ENCODE data around the gene KRT35.

Gene KRT35

DNA sequence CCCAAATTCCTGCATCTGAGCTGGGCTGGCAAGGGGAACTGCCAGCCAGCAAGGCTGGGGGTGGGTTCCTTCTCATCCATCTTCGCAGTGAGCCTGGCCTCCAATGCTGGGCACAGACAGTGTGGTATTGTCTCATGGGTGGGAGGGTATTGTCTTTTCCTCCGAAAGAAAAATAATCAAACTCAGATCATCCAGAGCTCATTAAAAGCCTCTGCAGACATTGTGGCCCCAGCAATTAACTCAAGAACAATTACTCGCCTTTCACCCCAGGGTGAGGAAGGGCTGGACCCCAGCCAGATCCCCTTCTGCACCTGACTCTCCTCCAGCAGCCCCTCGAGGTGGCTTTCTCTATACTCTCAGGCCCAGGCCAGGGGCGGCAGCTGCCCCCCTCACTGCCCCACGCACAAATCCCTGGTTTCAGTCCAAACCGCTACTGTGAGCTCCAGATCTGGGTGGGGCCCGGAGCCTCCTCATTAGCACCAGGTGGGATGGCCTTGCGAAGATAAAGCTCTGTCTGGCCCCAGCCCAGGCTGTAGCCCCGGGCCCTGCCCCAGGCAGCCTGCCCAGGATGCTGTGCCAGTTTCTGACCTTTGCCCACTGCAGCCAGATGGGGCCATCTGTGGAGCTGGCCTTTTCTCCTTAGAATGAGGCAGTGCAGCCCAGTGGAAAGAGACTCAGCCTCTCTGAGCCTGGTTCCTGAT is 40.0 kb upstream of the KRT35 start:
- ChIA-PET CTCF (interaction anchor here (0.8 to 3.3 kb wide), 8 partner anchors 8 to 664 kb away, joined by 3 to 29 read pairs (median 6); no protein-coding TSS in a partner anchor), POLR2A (interaction anchor here (1.3 to 1.9 kb wide), 2 partner anchors 10 to 27 kb away, joined by 3 to 5 read pairs; no protein-coding TSS in a partner anchor)
- H3K4me3 ChIP-seq (ENCODE audit: low read depth, low read length), result no peak overlapping the region
- no peak for DNase-seq (ENCODE audit: low read depth, low spot score)
- TF ChIP-seq, protein P1, sequence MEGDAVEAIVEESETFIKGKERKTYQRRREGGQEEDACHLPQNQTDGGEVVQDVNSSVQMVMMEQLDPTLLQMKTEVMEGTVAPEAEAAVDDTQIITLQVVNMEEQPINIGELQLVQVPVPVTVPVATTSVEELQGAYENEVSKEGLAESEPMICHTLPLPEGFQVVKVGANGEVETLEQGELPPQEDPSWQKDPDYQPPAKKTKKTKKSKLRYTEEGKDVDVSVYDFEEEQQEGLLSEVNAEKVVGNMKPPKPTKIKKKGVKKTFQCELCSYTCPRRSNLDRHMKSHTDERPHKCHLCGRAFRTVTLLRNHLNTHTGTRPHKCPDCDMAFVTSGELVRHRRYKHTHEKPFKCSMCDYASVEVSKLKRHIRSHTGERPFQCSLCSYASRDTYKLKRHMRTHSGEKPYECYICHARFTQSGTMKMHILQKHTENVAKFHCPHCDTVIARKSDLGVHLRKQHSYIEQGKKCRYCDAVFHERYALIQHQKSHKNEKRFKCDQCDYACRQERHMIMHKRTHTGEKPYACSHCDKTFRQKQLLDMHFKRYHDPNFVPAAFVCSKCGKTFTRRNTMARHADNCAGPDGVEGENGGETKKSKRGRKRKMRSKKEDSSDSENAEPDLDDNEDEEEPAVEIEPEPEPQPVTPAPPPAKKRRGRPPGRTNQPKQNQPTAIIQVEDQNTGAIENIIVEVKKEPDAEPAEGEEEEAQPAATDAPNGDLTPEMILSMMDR (IDR thresholded peaks at IDR 0.05; ENCODE audit: insufficient read depth, low read length, missing control alignments), result no peak

DNA sequence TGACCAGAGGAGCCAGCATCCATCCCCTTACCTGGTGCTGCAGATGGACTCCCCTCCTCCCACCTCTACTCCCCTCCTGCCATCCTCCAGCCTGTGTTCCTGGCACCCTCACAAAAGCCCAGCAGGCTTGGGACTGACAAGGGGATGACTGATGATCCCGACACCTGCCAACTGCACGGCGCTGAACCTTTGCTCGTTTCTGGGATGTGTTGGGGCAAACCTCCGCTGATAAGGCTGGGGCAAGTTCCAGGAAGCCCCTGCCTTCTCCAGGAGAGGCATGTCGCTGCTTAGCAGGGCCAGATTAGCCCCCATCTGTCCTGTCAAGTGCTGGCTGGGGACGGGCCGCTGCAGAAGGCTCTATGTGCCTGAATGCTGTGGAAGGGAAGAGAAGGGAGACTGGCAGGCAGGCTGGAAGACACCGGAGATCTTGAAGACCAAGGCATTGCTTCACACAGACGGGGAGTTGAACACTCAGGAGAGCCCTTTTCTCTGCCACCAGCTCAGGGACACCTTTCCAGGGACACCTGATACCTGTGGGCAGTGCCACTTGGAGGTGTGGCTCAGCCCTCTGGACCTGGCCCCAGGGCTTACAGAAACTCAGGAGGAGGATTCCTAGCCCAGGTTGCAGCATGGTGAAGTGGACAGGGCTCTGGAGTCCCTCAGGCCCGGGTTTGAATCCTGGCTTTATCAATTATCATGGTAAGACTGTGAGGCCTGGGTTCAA is 38.7 kb upstream of the KRT35 start:
- TF ChIP-seq, protein P1 (IDR thresholded peaks at IDR 0.05; ENCODE audit: insufficient read depth, low read length, missing control alignments), result no peak
- no peak for DNase-seq (ENCODE audit: low read depth, low spot score)
- ChIA-PET CTCF (interaction anchor here (1.4 to 1.8 kb wide), 3 partner anchors 10 to 143 kb away, joined by 4 to 6 read pairs (median 4); no protein-coding TSS in a partner anchor), POLR2A (no interaction called here)
- no peak overlapping the region for H3K4me3 ChIP-seq (ENCODE audit: low read depth, low read length)

DNA sequence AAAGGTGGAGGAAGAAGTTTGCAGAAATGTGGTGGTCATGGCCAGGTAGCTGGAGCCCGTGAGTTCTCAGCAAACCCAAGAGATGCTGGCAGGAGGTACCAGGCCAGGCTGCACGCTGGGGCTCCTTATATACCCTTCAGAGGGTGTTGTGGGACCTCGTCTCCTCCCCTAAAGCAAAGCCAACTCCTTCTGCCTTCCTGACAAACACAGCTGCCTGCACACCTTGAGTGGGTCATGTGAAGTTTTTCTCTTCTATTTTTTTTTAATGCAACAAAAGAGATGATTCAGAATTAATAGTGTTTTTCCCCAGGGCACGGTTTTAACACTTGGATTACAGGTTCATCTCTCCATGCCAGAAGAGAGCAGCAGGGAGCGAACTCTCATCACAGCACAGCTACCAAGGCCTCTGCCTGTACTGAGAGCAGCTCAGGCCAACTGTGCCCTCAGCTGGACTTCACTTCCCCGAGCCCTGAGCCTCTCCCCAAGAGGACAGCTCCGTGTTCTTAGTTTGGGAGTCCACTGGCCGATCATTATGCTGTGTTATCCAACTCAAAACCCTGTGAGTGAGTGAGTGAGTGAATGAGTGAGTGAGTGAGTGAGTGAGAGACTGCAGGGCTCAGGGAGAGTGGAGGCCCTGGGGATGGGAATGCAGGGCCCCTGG is 38.0 kb upstream of the KRT35 start, which contains the start of gene KRT15:
KRT15 (minus strand) TSS at position 102 of the 661 bp plus-strand sequence; CDS start at position 39, 63 bp downstream.
- ChIA-PET POLR2A (no interaction called here), CTCF (interaction anchor here (0.8 to 3.8 kb wide), 5 partner anchors 9 to 144 kb away, joined by 3 to 17 read pairs (median 4); no protein-coding TSS in a partner anchor)
- TF ChIP-seq, protein P1 (IDR thresholded peaks at IDR 0.05; ENCODE audit: insufficient read depth, low read length, missing control alignments), result no peak
- no peak for DNase-seq (ENCODE audit: low read depth, low spot score)
- H3K4me3 ChIP-seq (ENCODE audit: low read depth, low read length), result no peak within 1 kb of the TSS

DNA sequence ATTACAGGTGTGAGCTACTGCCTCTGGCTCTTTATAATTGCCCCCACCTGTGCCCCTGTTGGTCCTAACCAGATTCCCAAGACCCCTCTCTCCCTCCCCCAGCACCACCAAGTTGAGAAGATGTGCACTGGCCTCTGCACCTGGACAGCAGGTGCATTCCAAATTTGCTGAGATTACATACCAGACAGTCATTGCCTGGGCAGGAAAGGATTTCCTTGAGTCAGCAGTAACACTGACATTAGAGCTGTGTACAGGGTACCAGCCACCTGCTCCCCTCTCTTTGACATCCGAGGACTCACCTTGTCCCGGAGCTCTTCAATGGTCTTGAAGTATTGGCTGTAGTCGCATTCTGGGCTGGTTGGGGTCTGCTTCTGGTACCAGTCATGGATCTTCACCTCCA is 37.1 kb upstream of the KRT35 start:
- ChIA-PET CTCF (interaction anchor here (1.4 to 3.8 kb wide), 5 partner anchors 9 to 144 kb away, joined by 4 to 17 read pairs (median 4); no protein-coding TSS in a partner anchor), POLR2A (interaction anchor here (0.6 kb wide), 1 partner anchor 171 kb away, joined by 3 read pairs; no protein-coding TSS in a partner anchor)
- H3K4me3 ChIP-seq (ENCODE audit: low read depth, low read length), result no peak overlapping the region
- no peak for DNase-seq (ENCODE audit: low read depth, low spot score)
- TF ChIP-seq, protein P1 (IDR thresholded peaks at IDR 0.05; ENCODE audit: insufficient read depth, low read length, missing control alignments), result no peak

DNA sequence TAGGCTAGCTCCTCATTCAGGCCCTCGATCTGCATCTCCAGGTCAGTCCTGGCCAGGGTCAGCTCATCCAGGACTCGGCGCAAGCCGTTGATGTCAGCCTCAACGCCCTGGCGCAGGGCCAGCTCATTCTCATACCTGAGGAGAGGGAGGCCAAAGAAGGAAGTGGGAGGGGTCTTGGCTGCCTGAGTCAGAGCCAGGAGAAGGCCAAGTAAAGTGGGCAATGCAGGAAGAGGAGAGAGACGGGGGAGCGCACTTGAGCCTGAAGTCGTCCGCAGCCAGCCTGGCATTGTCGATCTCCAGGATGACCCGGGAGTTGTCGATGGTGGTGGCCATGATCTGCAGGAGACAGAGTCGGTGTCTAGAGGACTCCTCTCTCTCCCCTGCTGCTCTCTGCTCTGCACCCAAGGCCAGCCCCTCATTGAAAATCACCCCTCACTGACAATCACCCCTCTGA is 35.9 kb upstream of the KRT35 start:
- no peak overlapping the region for H3K4me3 ChIP-seq (ENCODE audit: low read depth, low read length)
- POLR2A ChIA-PET, result interaction anchor here (0.6 kb wide), 1 partner anchor 171 kb away, joined by 3 read pairs; no protein-coding TSS in a partner anchor
- CTCF ChIA-PET, result interaction anchor here (0.7 to 3.8 kb wide), 3 partner anchors 32 to 149 kb away, joined by 3 to 17 read pairs (median 4); no protein-coding TSS in a partner anchor
- TF ChIP-seq, protein P1 (IDR thresholded peaks at IDR 0.05; ENCODE audit: insufficient read depth, low read length, missing control alignments), result no peak
- DNase-seq (ENCODE audit: low read depth, low spot score), result no peak
